GM21526 (cell line): ENCODE results near the gene SLC26A4.

Source experiments
- ATAC-seq: cut with Tn5 transposase; IDR thresholded peaks from one replicate; pipeline ENCODE4 v1.9.1; 2021; ENCODE audit warnings: moderate library complexity; ENCODE audit not compliant: unreplicated experiment, low FRiP score

The SLC26A4 gene

DNA sequence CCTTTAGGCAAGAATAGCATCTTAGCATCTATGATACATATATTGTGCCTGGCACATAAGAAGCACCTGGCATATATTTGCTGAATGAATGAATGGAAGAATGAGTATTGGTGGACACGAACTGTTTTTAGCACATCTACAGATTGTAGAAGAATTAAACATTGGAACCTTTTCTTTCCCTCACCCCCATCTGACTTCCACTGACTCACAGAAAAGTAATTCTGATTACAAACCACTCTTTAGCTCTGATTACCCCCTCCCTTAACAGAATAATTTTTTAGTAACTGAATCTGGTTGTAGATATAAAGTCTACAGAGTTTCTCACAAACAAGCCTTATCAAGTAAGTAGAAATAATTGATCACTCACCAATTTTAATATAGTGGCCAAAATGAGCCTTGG is 31.9 kb downstream of the SLC26A4 start:
- no peak for ATAC-seq

GRCh38 chr7:107693396-107693795 is 32.8 kb downstream of the SLC26A4 start:
- ATAC-seq, result no peak

GRCh38 chr7:107694386-107694785 is 33.8 kb downstream of the SLC26A4 start:
- ATAC-seq, result no peak

GRCh38 chr7:107696330-107696946 is 35.8 kb downstream of the SLC26A4 start:
- ATAC-seq, result no peak

DNA sequence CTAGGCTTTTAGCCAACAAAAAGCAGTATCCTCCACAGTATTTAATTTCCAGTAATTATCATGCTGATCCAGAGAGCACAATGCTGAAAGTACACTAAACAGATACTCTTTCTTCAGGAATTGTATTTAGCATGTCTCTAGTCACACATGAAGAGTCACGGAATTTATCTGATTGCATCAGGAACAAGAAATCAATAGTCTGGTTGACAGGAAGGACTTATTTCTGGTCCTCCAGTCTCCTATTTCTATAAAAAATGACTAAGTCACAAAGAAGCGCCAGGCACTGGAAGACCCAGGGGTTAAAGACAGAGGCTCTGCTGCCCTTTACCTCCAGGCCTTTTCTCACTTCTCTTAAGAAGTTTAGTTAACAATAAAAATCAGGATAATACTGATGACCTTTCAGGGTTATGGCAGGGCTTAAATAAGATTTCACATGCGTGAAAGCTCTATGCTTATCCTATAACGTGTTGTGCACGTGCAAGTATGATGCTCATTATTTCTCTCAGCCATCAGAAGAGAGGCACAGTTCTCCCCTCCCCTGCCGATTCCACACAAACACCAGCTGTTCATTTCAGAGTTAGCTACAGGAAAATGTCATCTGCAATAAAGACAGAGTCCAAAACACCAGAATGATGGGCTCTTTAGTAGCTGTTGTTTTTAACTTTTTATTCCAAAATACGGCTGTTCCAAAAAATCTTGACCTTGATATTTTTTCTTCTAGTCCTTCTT is 36.9 kb downstream of the SLC26A4 start:
- no peak for ATAC-seq

GRCh38 chr7:107700570-107700969 is 39.9 kb downstream of the SLC26A4 start:
- ATAC-seq, result no peak

- ATAC-seq, result no peak
These were observed 40.6 kb downstream of the SLC26A4 start for GRCh38 chr7:107701191-107701590.

DNA sequence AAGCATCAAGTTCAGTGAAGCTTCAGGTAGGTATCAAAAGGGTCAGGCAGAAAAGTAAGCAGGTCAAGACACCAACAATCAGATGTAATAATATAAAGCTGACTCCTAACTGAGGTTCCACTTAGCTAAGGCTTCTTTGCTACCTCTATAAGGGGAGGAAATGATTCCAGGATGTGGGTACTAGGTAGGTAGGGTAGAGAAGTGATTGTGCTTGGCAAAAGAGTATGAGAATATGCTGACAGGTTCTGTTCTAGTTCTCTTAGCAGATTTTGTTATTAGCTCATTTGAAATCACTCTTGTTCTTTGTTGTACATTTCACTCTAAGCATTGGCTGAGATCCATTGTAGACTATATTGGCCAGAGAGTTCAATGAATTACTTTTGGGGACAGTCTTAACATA is 42.6 kb downstream of the SLC26A4 start:
- no peak for ATAC-seq

GRCh38 chr7:107703872-107704271 is 43.2 kb downstream of the SLC26A4 start:
- no peak for ATAC-seq

GRCh38 chr7:107708956-107709355 is 48.3 kb downstream of the SLC26A4 start:
- ATAC-seq, result no peak

- ATAC-seq, result no peak
These were observed 50.7 kb downstream of the SLC26A4 start for GRCh38 chr7:107711301-107711700.

- no peak for ATAC-seq
These were observed 51.4 kb downstream of the SLC26A4 start for GRCh38 chr7:107712025-107712424.

- ATAC-seq, result no peak
These were observed 52.3 kb downstream of the SLC26A4 start for GRCh38 chr7:107712896-107713295.

DNA sequence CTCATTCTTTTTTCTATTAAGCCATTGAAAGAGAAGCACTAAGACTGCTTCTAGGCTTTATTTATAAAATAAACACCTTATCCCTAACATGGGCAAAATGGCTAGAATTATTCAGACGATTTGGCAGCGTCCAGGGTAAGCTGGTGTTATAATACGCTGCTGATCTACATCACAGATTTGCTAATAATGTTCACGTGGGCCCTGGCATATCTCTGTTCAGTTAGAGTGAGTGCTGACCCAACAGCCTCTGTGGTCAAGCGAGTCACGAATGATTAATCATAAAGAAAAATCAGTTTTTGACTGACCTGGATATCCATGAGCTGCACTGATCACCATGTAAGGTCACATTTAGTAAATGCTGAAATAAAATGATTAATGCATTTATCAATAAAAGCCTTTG is 54.9 kb downstream of the SLC26A4 start:
- no peak for ATAC-seq

DNA sequence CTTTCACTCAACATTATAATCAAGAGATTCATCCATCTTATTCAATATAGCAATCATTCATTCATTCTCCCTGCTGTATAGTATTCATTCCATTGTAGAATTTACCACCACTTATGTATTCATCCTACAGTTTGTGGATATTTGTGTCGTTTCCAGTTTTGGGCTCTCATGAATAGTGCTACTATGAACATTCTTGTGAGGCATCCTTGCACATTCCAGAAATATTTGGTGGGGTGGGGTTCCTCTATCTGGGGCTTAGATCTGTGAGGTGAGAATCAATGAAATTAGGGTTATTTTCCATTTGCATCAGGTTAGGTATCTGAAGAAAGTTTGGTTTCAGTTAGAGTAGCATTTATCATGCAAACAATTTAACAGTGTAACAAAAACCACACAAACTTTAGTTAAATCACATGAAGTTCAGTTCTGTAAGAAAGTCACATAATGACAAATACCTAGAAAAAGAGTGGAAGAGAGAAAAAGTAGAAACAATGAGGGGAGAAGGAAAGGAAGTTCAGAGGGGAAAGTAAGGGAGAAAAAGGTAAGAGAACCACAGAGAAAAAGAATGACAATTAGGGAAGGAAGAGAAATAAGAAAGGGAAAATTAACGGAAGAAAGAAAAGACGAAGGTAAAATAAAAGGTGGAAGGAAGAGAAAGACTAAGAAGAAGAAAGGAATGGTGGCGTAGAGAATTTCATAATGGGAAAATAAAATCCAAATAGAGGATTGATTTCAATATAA is 58.0 kb downstream of the SLC26A4 start:
- ATAC-seq, result no peak

DNA sequence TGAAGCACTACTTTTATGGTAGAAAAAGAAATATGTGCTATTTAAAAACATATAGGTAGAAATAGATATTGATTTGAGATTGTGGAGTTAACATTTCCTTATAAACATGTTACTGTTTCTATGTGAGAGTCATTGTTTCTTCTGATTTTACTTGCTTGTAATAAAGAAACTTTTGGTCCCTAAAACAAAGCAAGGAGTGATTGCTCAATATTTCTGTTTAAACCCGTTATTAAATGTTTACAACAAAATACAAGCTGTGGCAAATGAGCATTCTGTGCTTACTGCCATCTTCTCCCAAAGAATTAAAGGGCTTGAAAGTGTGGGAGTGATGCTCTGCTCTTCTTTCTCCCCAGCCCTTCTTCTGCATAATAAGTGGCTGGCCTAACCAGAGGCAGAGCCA is 60.7 kb downstream of the SLC26A4 start:
- ATAC-seq, result no peak

- no peak for ATAC-seq
These were observed 62.6 kb downstream of the SLC26A4 start for GRCh38 chr7:107723255-107723654.

DNA sequence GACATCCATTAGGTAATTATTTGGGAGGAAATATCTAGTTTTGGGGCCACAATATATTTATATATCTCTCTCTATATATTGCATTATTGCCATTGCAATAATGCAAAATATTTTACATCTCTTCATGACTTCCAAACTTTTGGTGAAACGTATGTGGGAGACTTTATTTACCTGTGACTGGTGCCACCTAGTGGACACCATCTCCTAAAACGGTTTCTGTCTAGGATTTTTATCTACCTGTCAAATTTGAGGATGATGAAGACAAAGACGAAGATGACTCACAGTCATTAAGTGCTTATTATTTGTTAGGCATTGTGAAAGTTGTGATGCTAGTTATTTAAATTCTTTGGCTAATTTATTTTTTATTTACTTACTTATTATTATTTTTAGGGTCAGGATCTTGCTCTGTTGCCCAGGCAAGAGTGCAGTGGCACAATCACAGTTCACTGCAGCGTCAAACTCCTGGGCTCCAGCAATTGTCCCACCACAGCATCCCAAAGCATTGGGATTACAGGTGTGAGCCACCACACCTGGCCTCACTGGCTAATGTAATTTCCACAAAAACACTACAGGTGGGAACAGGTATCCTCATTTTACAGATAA is 64.6 kb downstream of the SLC26A4 start:
- ATAC-seq, result no peak

GRCh38 chr7:107726356-107727130 is 65.9 kb downstream of the SLC26A4 start:
- ATAC-seq, result no peak

- no peak for ATAC-seq
These were observed 67.6 kb downstream of the SLC26A4 start for GRCh38 chr7:107728276-107728675.
